ENCODE results near the gene SINHCAF.
"Not testable (repeated sequence)": the region's sequence is repeated elsewhere in the genome, so short reads cannot be mapped to it uniquely, and the experiment has no call there.

The SINHCAF gene

DNA sequence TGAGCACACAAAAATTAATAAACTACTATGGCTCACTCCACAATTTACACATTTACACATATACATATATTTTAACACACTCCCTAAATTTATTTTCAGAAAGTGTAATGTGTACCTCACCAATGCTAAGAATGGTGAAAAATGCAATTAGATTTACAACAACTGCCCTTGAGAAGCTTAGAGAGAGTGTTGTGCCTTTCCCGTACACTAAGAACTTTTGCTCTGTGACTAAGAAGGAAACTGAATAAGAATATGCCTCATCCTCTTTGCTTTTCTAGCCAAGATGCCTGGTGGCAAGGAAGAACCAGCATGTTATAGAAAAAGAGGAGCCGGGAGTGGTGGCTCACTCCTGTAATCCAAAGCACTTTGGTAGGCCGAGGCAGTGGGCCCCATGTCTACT, 62.3 kb downstream of the SINHCAF start:
- no peak for DNase-seq (ENCODE audit: low read depth)

DNA sequence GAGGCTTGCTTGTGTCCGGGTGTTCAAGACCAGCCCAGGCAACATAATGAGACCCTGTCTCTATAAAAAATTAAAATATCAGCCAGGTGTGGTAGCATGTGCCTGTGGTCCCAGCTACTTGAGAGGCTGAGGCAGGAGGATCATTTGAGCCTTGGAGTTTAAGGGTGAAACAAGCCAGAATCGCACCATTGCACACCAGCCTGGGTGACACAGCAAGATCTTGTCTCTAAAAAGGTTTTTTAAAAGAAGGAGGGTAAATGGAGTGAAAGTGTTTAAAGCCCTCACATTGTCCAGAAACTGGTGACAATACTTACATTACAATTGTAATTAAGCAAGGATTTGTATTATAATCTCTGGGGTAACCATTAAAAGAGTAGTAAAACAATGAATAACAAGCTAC, 64.2 kb downstream of the SINHCAF start:
- no peak for DNase-seq (ENCODE audit: low read depth)

DNA sequence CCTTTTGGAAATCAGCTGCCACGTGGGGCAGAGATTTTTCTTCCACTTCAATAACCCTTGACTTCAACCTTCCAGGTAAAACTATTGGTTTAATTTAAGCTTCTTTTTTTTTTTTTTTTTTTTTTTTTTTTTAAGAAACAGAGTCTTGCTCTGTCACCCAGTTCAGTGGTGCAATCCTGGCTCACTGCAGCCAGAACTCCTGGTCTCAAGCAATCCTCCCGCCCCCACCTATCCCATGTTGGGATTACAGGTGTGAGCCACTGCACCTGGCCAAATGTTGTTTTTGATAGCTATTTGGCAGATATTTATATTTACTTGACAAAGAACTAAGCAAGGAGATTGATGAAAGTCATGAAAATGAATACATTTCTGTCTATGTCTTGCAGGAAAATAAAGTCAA, 65.1 kb downstream of the SINHCAF start:
- no peak for DNase-seq (ENCODE audit: low read depth)

DNA sequence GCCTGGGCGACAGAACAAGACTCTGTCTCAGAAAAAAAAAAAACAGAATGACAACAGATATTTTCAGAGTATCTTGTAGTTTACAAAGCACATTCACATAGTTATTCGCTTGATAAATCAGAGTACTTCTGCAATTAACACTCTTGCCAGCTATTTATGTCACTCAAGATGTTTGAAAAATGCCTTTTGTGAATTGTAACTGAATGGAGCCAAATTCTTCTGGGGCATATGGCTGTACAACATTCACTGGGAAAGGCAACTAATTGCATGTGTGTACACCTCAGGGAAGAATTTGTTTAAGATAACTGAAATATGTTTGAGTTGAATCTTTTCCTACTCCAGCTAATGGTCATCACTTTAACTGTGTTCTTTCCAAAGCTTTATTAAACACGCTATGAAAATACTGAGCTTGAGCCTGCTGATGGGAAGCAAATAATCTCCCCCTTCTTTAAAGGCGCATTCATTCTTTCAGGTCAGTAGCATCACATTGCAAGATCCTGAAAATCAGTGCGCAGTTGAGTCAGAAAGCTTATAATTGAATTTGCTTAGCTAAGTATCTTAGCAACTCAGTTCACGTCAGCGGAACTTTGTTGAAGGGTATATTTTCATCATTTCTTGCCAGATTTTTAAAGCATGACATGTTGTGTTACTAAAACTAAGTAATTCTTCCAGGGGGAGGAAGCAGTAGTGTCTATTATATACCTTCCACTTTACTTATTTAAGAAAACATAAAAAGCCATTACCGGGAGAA, 66.6 kb downstream of the SINHCAF start:
- DNase-seq (ENCODE audit: low read depth), result no peak

DNA sequence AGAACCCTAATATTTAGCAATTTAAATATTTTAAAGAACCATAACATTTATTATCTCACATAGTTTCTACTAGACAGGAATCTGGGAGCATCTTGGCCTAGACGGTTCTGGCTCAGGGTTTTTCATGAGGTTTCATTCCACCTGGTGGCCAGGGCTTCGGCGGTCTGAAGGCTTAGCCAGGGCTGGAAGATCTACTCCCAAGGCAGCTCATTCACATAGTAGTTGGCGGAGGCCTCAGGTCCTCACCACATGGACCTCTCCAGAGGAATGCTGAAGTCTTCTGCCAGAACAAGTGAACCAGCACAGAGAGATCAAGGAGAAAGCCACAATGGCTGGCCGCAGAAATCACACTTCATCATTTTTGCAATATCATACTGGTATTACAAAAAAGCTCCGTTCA, 68.2 kb downstream of the SINHCAF start:
- no peak for DNase-seq (ENCODE audit: low read depth)

DNA sequence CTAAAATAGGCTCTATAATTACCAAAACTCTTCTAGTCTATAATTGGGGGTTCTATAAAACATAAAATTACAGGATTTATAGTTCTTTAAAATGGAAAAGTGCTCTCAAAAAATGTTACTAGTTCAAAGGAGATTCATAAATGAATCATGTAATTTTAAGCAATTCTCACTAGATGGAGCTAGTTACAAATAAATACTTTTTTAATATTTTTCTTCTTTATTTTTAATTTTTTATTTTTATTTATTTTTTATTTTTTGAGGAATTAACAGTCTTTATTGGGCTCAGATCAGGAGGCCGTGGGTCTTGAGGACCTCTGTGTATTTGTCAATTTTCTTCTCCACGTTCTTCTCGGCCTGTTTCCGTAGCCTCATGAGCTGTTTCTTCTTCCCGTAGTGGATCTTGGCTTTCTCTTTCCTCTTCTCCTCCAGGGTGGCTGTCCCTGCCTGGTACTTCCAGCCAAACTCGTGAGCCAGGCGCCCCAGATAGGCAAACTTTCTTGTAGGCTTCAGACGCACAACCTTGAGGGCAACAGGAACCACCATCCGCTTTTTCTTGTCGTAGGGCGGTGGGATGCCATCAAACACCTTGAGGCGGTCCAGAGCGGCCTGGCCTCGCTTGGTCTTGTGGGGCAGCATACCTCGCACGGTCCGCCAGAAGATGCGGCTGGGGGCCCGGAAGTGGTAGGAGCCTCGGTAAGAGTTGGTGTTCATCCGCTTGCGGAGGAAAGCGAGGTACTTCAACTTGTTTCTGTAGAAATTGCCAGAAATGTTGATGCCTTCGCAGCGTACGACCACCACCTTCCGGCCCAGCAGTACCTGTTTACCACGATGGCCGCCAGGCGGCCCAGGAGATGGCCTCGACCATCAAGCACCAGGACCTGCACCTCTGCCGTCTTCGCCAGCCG, 74.0 kb downstream of the SINHCAF start:
- not testable (repeated sequence) for DNase-seq (ENCODE audit: low read depth)

DNA sequence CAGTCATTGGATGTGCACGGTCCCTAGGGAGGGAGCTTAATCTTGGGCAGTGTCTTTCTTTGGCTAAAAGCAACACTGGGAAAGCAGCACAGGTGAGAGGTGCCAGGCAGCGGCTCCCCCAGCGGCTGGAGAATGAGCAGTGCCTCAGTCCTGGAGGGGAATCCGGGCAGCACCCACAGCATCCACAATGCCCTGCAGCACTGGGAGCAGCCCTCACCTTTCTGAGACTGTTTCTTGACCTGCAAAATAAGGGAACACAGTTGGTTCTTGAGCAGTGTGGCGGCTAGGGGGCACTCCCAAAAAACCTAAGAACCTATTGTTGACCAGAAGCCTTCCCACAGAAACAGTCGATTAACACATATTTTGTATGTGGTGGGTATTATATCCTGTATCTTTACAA, 75.8 kb downstream of the SINHCAF start:
- no peak for DNase-seq (ENCODE audit: low read depth)

DNA sequence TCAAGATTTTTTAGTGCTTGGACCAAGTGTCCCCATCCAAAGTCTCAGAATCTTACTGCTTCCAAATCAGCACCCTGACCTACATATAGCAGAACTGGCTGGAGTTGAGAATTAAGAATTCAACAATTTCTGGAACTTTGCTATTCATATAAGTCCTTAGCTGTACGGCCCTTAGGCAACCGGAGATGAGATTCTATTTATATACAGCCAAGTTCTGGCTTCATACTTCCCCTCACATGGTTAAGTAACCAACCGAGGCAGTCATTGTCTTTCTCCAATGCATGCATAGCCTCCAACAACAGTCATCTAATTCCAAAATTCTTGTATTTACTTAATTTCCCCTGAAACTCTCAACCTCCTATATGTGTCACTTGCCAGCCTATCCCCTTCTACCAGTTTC, 76.6 kb downstream of the SINHCAF start:
- DNase-seq (ENCODE audit: low read depth), result no peak

DNA sequence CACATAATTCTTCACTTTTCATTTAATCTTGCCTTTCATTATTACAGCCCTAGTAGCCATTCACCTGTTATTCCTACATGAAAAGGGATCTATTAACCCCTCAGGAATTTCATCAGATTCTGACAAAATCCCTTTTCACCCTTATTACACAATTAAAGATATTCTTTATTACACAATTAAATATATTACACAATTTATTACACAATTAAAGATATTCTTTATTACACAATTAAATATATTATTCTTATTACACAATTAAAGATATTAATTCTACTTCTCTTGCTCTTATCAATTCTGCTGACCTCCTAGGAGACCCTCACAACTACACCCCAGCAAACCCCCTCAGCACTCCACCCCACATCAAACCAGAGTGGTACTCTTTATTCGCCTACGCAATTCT, 77.1 kb downstream of the SINHCAF start:
- DNase-seq (ENCODE audit: low read depth), result no peak

DNA sequence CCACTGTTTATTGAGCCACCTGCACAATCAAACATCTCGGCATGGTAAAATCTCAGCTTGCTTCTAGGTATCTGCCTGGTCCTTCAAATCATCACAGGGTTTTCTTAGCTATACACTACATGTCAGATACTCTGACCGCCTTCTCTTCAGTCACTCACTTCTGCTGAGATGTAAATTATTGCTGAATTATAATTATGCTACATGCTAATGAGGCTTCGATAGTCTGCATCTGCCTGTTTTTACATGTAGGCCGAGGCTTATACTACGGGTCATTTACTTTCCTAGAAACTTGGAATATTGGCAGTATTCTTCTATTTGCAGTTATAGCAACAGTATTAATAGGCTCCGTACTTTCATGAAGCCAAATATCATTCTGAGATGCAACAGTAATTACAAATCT, 77.6 kb downstream of the SINHCAF start:
- no peak for DNase-seq (ENCODE audit: low read depth)

DNA sequence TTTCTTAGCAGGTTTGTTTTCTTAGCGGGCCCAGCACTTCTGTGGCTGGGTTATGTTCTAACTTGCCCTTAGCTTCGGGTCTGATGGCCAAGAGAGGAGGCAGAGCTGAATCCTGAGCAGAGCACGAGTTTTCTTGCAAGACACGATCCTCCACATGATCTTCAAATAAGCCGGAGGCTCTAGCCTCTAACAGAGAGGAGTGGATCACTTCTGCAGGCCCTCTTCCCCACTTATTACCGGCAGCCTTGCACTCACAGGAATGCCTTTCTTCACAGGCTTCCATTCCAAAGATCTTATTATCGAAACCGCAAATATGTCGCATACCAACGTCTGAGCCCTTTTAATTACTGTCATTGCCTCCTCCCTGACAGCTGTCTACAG, 79.5 kb downstream of the SINHCAF start:
- DNase-seq (ENCODE audit: low read depth), result peak; percentile 20

DNA sequence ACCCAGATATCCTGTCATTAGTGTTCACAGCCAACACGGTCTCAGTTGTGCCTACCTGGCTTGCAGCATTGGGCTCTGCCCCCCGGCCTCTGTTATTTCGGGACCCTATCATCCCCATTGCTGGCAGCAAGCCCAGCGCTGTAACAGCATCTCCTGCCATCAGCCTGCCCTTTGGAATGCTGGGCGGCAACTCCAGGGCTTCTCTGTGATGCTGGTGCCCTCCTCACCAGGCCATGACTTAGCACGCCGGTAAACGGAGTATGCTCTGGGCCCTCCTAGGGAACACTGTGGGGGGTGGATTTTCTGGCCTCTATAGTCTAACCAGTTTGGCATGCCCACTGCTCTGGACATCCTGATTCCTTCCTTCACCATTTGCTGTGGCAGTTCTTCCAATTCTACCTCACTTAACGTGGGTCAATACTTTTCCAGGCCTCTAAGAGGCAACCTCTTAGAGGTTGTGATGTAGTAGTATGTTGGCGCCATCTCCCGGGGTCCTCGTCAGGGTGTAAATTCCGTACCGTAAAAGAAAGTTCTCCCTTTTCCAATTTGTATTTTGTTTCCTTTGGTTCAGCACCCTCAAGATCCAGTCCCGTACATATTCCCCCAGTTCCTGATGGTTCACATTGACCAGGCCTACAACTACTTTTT, 80.0 kb downstream of the SINHCAF start:
- DNase-seq (ENCODE audit: low read depth), result no peak

DNA sequence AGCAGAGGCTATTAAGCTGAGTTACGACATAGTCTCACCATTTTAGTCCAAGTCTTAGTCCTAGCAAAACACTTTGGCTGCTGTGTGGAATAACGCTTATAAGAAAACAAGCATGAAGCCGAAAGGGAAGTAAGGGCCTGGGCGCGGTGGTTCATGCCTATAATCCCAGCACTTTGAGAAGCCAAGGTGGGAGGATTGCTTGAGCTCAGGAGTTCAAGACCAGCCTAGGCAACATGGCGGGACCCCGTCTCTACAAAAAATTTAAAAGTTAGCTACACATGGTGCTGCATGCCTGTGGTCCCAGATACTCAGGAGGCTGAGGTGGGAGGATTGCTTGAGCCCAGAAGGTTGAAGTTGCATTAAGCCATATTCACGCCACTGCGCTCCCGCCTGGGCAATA, 83.5 kb downstream of the SINHCAF start:
- DNase-seq (ENCODE audit: low read depth), result not testable (repeated sequence)

DNA sequence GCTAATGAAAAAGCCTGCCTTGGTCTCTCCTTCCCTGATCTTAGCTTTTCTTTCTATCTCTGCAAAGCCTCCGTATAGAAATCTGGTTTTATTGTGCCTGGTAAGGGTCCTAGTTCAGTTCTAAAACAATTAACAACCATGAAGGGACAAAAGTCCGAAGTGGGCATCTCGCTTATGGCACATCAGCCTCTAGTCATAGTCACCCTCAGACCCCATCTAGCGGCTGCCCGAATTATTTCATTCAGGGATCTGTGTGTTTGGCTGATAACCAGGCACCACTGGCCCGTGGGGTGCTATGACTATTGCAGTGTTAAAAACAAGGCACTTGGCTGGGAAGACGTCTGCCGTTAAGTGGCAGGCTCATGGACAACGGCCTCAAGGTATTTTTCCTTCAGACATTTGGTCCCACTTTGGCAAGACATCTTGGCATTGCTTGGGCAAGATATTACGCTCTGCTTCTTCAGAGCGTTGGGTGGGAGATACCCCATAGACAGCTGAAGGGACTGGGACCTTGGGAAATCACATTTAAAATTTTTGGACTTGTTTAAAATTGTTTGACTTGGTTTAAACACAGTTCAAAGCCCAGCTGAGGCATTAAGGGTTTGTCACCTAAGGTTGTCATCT, 87.1 kb downstream of the SINHCAF start:
- DNase-seq (ENCODE audit: low read depth), result peak; percentile 67

DNA sequence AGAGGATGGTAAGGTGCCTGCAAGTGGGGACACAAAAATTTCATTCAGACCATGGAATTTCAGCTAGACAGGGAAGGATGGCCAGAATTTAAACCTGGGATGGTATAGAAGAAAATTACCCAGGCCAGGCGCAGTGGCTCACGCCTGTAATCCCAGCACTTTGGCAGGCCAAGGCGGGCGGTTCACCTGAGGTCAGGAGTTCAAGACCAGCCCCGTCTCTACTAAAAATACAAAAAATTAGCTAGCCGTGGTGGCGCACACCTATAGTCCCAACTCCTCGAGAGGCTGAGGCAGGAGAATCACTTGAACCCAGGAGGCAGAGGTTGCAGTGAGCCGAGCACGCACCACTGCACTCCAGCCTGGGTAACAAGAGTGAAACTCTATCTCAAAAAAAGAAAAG, 87.6 kb downstream of the SINHCAF start:
- DNase-seq (ENCODE audit: low read depth), result not testable (repeated sequence)

DNA sequence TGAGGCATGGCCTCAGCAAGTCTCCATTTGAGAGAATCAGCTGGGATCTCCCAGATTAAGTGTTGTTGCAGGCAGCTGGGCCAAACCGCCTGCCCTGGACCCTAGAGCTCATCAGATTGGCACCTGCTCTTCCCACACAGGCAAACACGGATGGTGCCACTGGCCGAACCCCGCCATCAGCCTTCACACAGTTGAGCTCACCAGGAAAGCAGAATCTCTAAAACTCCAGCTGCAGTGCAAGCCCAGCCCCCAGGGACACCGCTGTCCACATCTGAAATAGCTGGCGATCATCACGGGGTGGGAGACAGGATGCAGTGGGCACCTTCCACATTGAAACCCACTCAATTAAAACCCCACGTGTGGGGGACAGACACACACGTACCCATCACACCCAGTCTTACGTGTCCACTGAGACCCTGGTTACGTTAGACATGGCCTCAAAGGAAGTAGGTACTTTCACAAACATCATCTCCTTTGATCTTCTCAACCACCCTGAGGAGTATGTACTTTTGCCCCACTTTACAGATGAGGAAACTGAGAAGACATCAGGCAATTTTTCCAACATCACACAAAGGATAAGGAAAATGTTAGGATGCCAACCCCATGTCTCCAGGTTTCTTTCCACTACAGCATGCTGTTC, 88.8 kb downstream of the SINHCAF start:
- no peak for DNase-seq (ENCODE audit: low read depth)

DNA sequence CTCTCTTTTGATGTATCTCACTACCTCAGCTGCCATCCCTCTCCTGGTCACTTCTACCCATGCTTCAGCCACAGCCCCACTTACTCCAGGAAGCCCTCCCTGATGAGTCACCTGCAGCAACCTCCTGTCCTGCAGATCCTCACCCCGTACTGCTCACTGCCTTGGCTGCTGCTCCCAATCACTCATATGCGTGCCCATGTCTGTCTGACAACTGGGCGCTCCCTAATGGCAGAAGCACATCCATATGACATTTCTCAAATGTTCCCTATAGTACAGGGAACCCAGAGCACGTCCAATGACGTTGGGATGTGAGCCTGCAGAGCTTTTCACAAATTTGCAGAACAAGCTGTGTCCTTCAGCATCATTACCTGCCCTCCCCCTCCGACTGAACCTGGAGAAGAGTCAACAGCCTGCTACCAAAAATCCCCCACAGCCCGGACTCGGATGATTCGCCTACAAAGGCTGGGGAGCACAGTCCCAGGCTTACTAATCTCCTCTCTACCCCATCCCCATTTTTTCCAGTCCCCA, 90.0 kb downstream of the SINHCAF start:
- no peak for DNase-seq (ENCODE audit: low read depth)

DNA sequence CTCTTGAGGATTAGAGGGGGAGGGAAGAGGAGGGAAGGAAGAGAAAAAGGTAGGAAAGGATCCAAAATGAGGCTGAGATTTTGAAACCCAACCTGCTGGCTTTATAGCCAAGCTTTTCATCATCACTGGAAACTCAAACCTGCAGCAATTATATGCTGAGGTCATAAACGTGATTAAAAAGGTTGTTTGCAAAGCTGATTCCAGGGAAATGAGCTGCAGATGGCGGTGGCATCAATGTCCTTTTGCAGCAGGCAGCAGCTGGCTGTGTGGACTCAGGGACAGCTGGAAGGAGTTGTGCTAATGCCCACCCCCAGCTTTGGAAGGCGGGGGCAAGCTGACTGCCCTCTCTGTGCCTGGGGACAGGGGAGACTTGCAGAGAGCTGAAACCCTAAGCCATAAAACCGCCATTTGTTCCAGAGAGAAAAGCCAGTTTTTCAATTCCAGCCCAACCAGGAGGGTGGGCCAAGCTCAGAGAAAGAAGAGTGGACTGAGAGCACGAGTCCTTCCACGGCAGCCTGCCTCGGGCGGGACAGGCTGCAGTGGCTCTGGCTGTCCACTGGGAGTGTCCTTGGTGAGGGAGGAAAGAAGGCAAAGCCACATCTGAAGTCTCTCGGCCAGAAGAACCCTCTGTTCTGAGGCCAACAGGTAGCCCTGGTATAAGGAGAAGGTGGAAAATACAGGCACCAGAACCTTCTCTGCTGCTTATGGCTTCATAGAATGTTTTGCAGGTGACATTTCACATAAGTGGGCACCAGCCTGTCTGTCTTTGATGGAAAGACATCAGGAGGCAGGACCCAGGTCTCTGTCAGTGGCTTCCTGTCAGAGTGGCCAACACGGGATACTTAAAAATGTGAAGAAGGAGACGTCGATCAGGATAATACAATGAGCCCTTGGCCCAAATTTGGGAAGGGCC, 90.7 kb downstream of the SINHCAF start:
- peak; percentile 59 for DNase-seq (ENCODE audit: low read depth)

DNA sequence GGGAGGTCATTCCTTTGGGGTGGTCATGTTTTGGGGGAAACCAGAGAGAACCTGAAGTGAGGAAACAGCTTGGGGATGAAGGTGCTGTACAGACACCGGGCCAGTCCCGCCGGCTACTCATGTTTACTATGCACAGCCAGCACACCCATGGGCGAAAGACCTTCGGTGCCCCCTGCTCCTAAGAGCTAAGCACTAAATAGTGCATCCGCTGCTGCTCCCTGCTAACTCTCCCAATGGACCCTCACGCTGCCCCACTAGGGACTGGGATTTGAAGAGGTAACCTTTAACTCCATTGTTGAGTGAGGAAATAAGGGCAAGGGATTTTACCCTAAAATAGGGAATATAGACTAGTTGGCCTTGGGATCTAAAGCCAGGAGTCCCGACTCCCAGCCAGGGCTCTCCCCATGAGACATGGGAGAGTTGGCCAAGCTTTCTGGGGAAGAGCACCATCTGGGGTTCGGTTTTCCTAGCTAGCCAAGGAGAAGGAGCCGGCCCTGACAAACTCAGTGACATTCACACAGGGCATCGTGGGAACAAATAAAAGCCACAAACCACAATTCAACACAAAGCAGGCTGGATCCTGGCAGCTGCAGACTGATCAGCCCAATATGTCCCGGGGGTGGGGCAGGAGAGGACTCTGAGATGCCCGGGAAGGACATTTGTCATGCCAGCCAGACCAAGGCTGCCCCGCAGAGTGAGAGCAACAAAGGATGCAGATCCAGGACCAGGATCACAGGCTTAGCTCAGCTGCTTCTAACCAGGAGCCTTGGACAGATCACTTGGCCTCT, 91.7 kb downstream of the SINHCAF start:
- no peak for DNase-seq (ENCODE audit: low read depth)
